H1 (cell line): Measurements from ENCODE around the gene ADD2. TPM values are rescaled to one million over a fixed set of nuclear protein-coding genes. Genes with fewer than 3 reads are reported as not detected.
A peak's percentile ranks its signal among the peaks of the same experiment; 100 is the strongest.

Experiments used
- CTCF ChIA-PET: fragments of 300-600 bp; sonication (Branson Sonifier 250); formaldehyde crosslinking; loops from one replicate; lab custom pipeline; 2021; ENCODE audit not compliant: partially characterized antibody; lab: Charles Lee
- POLR2A ChIA-PET: fragments of 300-600 bp; sonication (Branson Sonifier 250); formaldehyde crosslinking; loops from one replicate; lab custom pipeline; 2021; ENCODE audit warnings: inconsistent platforms; ENCODE audit not compliant: partially characterized antibody; lab: Charles Lee
- DNase-seq, 2 experiments: peaks; one replicate each; pipeline versions ENCODE4 v3.0.0 to v3.0.0-alpha.2; 2010 to 2022; ENCODE audit warnings: low spot score in 2 of 2, low read depth in 1 of 2, mixed read lengths in 1 of 2
- FAIRE-seq: peaks from 2 replicates; lab custom pipeline; 2011; peaks lifted over from hg19 to GRCh38; lab: Jason Lieb, UNC
- H2AFZ ChIP-seq: 2 replicates; pipeline ENCODE4 v1.8.1; 2012; ENCODE audit warnings: low read length, inconsistent platforms
- H2AK5ac ChIP-seq: 2 replicates; pipeline ENCODE4 v1.6.1; 2013; ENCODE audit warnings: low read depth, low read length
- H2BK120ac ChIP-seq: replicated peaks from 2 replicates; pipeline ENCODE3; 2013; ENCODE audit warnings: low read depth, low read length, inconsistent platforms
- H2BK12ac ChIP-seq: 2 replicates; pipeline ENCODE4 v1.6.1; 2013; ENCODE audit warnings: low read depth, low read length
- H2BK15ac ChIP-seq: 2 replicates; pipeline ENCODE4 v1.6.1; 2013; ENCODE audit warnings: low read length
- H2BK20ac ChIP-seq: 2 replicates; pipeline ENCODE4 v1.6.1; 2013; ENCODE audit warnings: low read length
- H2BK5ac ChIP-seq: 2 replicates; pipeline ENCODE4 v1.6.1; 2013; ENCODE audit warnings: low read depth, low read length
- H3K14ac ChIP-seq: 2 replicates; pipeline ENCODE4 v1.6.1; 2013; ENCODE audit warnings: inconsistent platforms; ENCODE audit not compliant: insufficient read length
- H3K18ac ChIP-seq: 2 replicates; pipeline ENCODE4 v1.6.1; 2013; ENCODE audit warnings: low read length; ENCODE audit errors: extremely low read depth
- H3K23ac ChIP-seq: 2 replicates; pipeline ENCODE4 v1.6.1; 2013; ENCODE audit warnings: inconsistent platforms; ENCODE audit not compliant: insufficient read length
- H3K23me2 ChIP-seq: 2 replicates; pipeline ENCODE4 v1.6.1; 2013; ENCODE audit warnings: low read depth, low read length
- H3K27ac ChIP-seq: 2 replicates; pipeline ENCODE4 v1.6.1; 2011; ENCODE audit warnings: low read depth, low read length, inconsistent platforms
- H3K27me3 ChIP-seq, 4 experiments: replicated peaks in 1 of 4; 1 replicate in 1 of 4; 2 replicates in 3 of 4; pipeline versions ENCODE4 v1.6.1 to v1.8.1; 2011 to 2013; ENCODE audit warnings: low read length in 3 of 4, mild to moderate bottlenecking in 3 of 4, inconsistent platforms in 2 of 4, mixed read lengths in 2 of 4, moderate library complexity in 1 of 4; ENCODE audit not compliant: control insufficient read depth in 3 of 4, insufficient read depth in 3 of 4; ENCODE audit errors: extremely low read depth in 1 of 4
- H3K36me3 ChIP-seq, 4 experiments: 2 replicates each; pipeline versions ENCODE4 v1.6.1 to v1.8.1; 2011 to 2013; ENCODE audit warnings: mild to moderate bottlenecking in 4 of 4, low read length in 3 of 4, moderate library complexity in 2 of 4, control low read depth in 1 of 4, inconsistent platforms in 1 of 4; ENCODE audit not compliant: insufficient read depth in 4 of 4, control insufficient read depth in 2 of 4
- H3K4ac ChIP-seq: replicated peaks from 2 replicates; pipeline ENCODE3; 2013; ENCODE audit warnings: low read length, low read depth, mixed read lengths, inconsistent platforms; ENCODE audit not compliant: insufficient read length
- H3K4me1 ChIP-seq, 4 experiments: replicated peaks in 1 of 4; 1 replicate in 1 of 4; 2 replicates in 3 of 4; pipeline versions ENCODE4 v1.6.1 to v1.8.1; 2011 to 2013; ENCODE audit warnings: low read length in 3 of 4, inconsistent platforms in 2 of 4, mixed read lengths in 1 of 4; ENCODE audit not compliant: insufficient read depth in 4 of 4, control insufficient read depth in 3 of 4
- H3K4me2 ChIP-seq, 2 experiments: 2 replicates each; pipeline versions ENCODE4 v1.6.1 to v1.8.1; 2011 to 2013; ENCODE audit warnings: low read depth in 2 of 2, low read length in 2 of 2, control low read depth in 1 of 2, inconsistent platforms in 1 of 2, mild to moderate bottlenecking in 1 of 2; ENCODE audit not compliant: insufficient read depth in 1 of 2
- H3K4me3 ChIP-seq, 4 experiments: fragments of 200-600, 300-600 bp in 1 of 4; sonication (generic), shearing (Covaris generic), sonication (Bioruptor Twin) in 1 of 4; 2 replicates each; pipeline versions ENCODE4 v1.5.1 to v1.8.1; 2011 to 2016; ENCODE audit warnings: low read length in 4 of 4, low read depth in 3 of 4, control low read depth in 2 of 4, inconsistent platforms in 2 of 4, mild to moderate bottlenecking in 2 of 4, mixed read lengths in 1 of 4, moderate library complexity in 1 of 4; ENCODE audit not compliant: insufficient read depth in 2 of 4; ENCODE audit errors: extremely low read depth in 1 of 4
- H3K56ac ChIP-seq: replicated peaks from 2 replicates; pipeline ENCODE3; 2013; ENCODE audit warnings: low read depth, mild to moderate bottlenecking, mixed read lengths, low read length, inconsistent platforms; ENCODE audit not compliant: insufficient read length
- H3K79me1 ChIP-seq: 2 replicates; pipeline ENCODE4 v1.6.1; 2013; ENCODE audit warnings: low read depth, low read length, control low read depth
- H3K79me2 ChIP-seq, 2 experiments: 2 replicates each; pipeline versions ENCODE4 v1.6.1 to v1.8.1; 2012 to 2013; ENCODE audit warnings: low read length in 2 of 2, mild to moderate bottlenecking in 2 of 2, inconsistent platforms in 1 of 2; ENCODE audit not compliant: insufficient read depth in 2 of 2, control insufficient read depth in 1 of 2
- H3K9ac ChIP-seq, 4 experiments: replicated peaks in 1 of 4; 1 replicate in 1 of 4; 2 replicates in 3 of 4; pipeline versions ENCODE4 v1.6.1 to v1.8.1; 2011 to 2013; ENCODE audit warnings: low read depth in 3 of 4, low read length in 3 of 4, control low read depth in 2 of 4, mild to moderate bottlenecking in 2 of 4, moderate library complexity in 2 of 4, inconsistent platforms in 1 of 4; ENCODE audit errors: extremely low read depth in 1 of 4
- H3K9me3 ChIP-seq, 2 experiments: 2 replicates each; pipeline versions ENCODE4 v1.6.1 to v1.8.1; 2012 to 2013; ENCODE audit warnings: mild to moderate bottlenecking in 2 of 2, moderate library complexity in 2 of 2, control low read depth in 1 of 2, inconsistent platforms in 1 of 2, low read depth in 1 of 2, low read length in 1 of 2, mixed read lengths in 1 of 2; ENCODE audit not compliant: insufficient read depth in 2 of 2
- H4K20me1 ChIP-seq, 2 experiments: replicated peaks in 1 of 2; 2 replicates each; pipeline versions ENCODE3 to v1.8.1; 2011 to 2013; ENCODE audit warnings: inconsistent platforms in 2 of 2, low read length in 2 of 2, mild to moderate bottlenecking in 1 of 2; ENCODE audit not compliant: insufficient read depth in 2 of 2, control insufficient read depth in 1 of 2
- H4K5ac ChIP-seq: 2 replicates; pipeline ENCODE4 v1.6.1; 2013; ENCODE audit warnings: low read length, low read depth, mixed read lengths, inconsistent platforms; ENCODE audit not compliant: insufficient read length
- H4K8ac ChIP-seq: 2 replicates; pipeline ENCODE4 v1.8.0; 2013; ENCODE audit warnings: mild to moderate bottlenecking, moderate library complexity, low read length, inconsistent platforms; ENCODE audit not compliant: insufficient read depth; ENCODE audit errors: extremely low read depth
- H4K91ac ChIP-seq: replicated peaks from 2 replicates; pipeline ENCODE3; 2013; ENCODE audit warnings: low read length, mixed read lengths, inconsistent platforms; ENCODE audit not compliant: insufficient read length
- BCL11A ChIP-seq, 2 experiments: IDR thresholded peaks; one replicate each; pipeline ENCODE4 v1.6.1; 2011; ENCODE audit warnings: low read depth in 2 of 2, low read length in 2 of 2, mild to moderate bottlenecking in 2 of 2
- RAD21 ChIP-seq, 2 experiments: IDR thresholded peaks in 1 of 2; conservative IDR thresholded peaks in 1 of 2; 2 replicates each; pipeline ENCODE4 v1.6.1; 2011; ENCODE audit warnings: low read depth in 2 of 2, low read length in 2 of 2, improper control_type of control experiment in 1 of 2, inconsistent platforms in 1 of 2, mild to moderate bottlenecking in 1 of 2, moderate library complexity in 1 of 2
- WGBS, 2 experiments: shearing (Covaris generic) in 1 of 2; methylation state at CpG; one replicate each; pipeline versions ENCODE4 v1.1.6 to v1.1.7; 2013 to 2015; ENCODE audit warnings: low lambda C conversion rate in 2 of 2, mixed read lengths in 2 of 2, inconsistent platforms in 1 of 2, low coverage in 1 of 2, missing lambda C conversion rate in 1 of 2; ENCODE audit not compliant: insufficient replicate concordance in 2 of 2, insufficient coverage in 1 of 2, insufficient read length in 1 of 2; ENCODE audit errors: extremely low coverage in 1 of 2, missing lambda C conversion rate in 1 of 2; 5-methylcytosine and 5-hydroxymethylcytosine counted together
- polyA plus RNA-seq, 7 experiments: library from polyadenylated mRNA; depleted of rRNA in 3 of 7; stranded (reverse) in 5 of 7; unstranded in 2 of 7; fragments of >200 nt in 5 of 7; fragments of 200-250 nt in 2 of 7; gene quantifications; 1 replicate in 5 of 7; 2 replicates in 1 of 7; 4 replicates in 1 of 7; pipeline versions ENCODE4 v1.2.1 to v1.2.3, GENCODE V29; 2011 to 2013; ENCODE audit warnings: missing spikeins in 2 of 7, mixed read lengths in 2 of 7
- total RNA-seq: library from RNA; stranded (reverse); fragmentation: NEBNext Ultra II Directional; extraction: Animal tissue kit (Norgen Biotek cat#: 25700); gene quantifications from 2 replicates; pipeline ENCODE4 v1.2.1, GENCODE V29; 2021

The ADD2 gene
- total and polyA plus RNA-seq, 2 of the 8 experiments (the other 6 are each of a cell fraction or from before 2014, with no cell fraction given): 58.5 to 170 TPM

DNA sequence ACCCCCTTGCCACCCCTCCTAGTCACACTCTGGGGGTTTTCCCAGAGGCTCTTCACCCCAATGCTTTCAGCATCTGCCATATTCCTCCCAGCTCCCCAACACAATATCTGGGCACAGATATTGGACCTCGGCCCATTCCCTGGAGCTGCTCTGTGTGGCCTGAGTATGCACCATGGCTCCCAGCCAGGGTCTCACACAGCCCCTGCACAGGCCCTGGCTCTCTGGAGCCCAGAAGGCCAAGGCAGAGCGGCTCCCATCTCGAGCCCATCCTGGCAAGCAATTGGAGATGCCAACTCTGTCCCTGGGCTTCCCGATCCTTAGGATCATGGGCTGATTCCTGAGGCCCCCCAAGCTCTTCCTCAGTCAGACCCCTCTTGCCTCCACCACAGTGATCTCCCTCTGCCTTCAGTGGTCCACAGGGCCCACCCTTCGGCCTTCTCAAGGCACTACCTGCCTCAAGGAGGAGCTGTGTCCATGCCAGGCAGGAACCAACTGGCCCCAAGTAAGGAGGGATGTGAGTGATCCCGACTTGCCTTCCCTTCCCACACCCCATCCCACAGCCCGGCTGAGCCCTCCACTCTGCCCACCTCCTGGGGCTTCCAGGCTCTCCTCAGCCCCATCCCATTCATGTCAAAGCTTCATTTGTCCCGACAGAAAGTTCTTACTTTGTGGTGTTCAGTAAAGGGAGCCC, 62.7 kb downstream of the ADD2 start:
- Histone ChIP-seq H2BK20ac (no peak overlapping the region), H2BK12ac (no peak overlapping the region), H4K8ac (no peak overlapping the region), H3K79me1 (peaks cover 8% of the 10 kb centered on the region), H3K4me2 (no peak overlapping the region), H3K27ac (no peak overlapping the region), H3K36me3 (peaks cover 0 to 6% (median 4%) of the 10 kb centered on the region in 4 experiments; a peak in 4 of 8 replicates), H4K91ac (no peak overlapping the region), H3K4me1 (peaks cover 0 to 3% (median under 1%) of the 10 kb centered on the region in 4 experiments; a peak in 4 of 7 replicates), H3K18ac (no peak overlapping the region), H4K20me1 (peaks cover 2 to 14% of the 10 kb centered on the region in 2 experiments), H2AK5ac (no peak overlapping the region), H3K27me3 (no peaks in the 10 kb centered on the region), H3K23me2 (no peaks in the 10 kb centered on the region), H3K56ac (no peak overlapping the region), H4K5ac (no peak overlapping the region), H3K79me2 (peaks cover 0 to 18% of the 10 kb centered on the region in 2 experiments; a peak in 2 of 4 replicates)
- CTCF ChIA-PET: interaction anchor here (0.7 to 2.5 kb wide), 9 partner anchors 12 to 218 kb away, joined by 3 to 15 read pairs (median 4); partner anchors contain the start of gene ADD2
- WGBS, 2 experiments: 93% methylated on average over 8 of the region's 8 CpGs; no CpG with 5 or more reads in 1 of the 2 experiments
- DNase-seq: no peak
- TF ChIP-seq RAD21 (IDR thresholded peaks at IDR 0.05 in 1 of 2, conservative IDR thresholded peaks at IDR 0.05 in 1 of 2; ENCODE audit: low read depth in 2 of 2, low read length in 2 of 2): peak in 1 of 2 experiments; percentile 20; a peak in 1 of 4 replicates
- no peak for TF ChIP-seq BCL11A (IDR thresholded peaks at IDR 0.05; ENCODE audit: low read depth in 2 of 2, low read length in 2 of 2)
- TF ChIP-seq, all 59 proteins: peak for 1
- Histone ChIP-seq H3K9ac (no peak overlapping the region), H3K4ac (no peak overlapping the region), H2BK15ac (no peak overlapping the region), H2BK120ac (no peak overlapping the region), H3K23ac (no peak overlapping the region), H2BK5ac (0 out of 2 replicates have a peak overlapping the region, but pooled peaks have one; percentile 22), H3K4me3 (no peak overlapping the region), H3K14ac (no peak overlapping the region), H3K9me3 (no peaks in the 10 kb centered on the region), H2AFZ (no peak overlapping the region)
- no peak for FAIRE-seq
- POLR2A ChIA-PET: interaction anchor here (0.6 to 1.4 kb wide), 3 partner anchors 8 to 14 kb away, joined by 3 to 6 read pairs (median 4); no protein-coding TSS in a partner anchor
